ENCODE results near the gene CDH4.

The CDH4 gene

DNA sequence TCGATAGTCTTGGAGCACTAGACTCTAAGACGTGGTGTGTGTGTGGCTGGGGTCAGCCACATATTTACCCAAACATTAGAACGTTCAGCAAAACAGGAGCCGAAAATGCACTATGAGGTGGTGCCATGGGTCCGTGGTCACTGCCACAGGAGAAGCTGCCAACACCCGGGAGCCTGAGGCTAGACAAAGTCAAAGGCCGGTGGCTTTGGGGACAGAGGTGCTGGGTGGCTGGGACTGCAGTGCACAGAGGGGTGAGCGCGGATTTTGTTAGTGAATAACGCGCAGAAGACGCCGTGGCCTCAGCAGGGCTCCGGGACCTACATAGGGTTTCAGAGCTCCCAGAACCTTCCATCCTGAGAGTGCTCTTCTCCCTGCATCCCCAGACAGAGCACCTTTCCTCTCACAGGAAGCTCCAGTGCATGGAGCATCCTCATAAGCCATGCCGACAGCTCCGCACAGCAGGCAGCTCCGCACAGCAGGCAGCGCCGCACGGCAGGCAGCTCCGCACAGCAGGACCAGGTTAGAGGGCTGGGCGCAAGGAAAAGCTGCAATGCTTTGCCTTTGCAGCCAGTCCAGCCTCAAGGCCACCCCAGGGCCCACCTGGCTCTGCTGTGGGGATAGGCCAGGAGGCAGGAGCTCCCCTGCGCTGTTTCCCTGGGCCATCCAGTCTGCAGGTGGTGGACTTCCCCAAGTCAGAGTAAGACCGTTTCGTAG lies 509.5 kb downstream of the CDH4 start:
- Histone ChIP-seq H3K4me1 (ENCODE audit: insufficient read depth, low read length) (no peaks in the 10 kb centered on the region), H3K4me3 (ENCODE audit: low read depth in 1 of 2, low read length in 2 of 2) (no peak overlapping the region), H3K27ac (ENCODE audit: low read depth, low read length) (no peak overlapping the region), H3K36me3 (ENCODE audit: insufficient read depth, low read length) (no peaks in the 10 kb centered on the region), H3K9me3 (ENCODE audit: low read length) (no peaks in the 10 kb centered on the region), H3K27me3 (ENCODE audit: control insufficient read depth in 1 of 2, insufficient read depth in 2 of 2, low read length in 2 of 2) (peaks cover 0 to 10% of the 10 kb centered on the region in 2 donors), H3K9ac (ENCODE audit: low read length) (no peak overlapping the region)

DNA sequence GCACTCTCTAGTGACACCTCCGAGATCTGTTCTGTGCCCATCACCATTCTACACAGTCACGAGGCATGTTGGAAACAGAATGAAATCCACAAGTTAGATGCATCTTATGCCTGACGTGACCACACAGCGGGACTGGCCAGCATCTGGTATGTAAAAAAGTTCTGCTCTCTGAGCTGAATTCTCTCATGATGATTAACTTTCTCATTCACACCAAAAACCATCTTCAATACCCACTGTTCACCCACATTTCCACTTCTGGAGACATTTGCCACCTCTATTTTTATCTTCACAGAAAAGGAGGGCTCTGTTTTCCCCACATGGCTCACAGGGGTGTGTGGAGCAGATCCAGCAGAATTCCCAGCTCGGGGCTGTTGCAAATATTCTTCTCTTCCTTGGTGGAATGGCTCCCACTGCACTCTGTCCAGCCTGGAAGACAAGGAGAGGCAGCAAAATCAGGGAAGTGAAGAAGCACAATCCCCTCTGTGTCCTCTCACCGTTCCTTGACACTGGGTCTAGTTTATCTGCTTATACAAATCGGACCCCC lies 510.2 kb downstream of the CDH4 start:
- H3K27me3 ChIP-seq (ENCODE audit: control insufficient read depth in 1 of 2, insufficient read depth in 2 of 2, low read length in 2 of 2), result peaks cover 0 to 10% of the 10 kb centered on the region in 2 donors
- no peaks in the 10 kb centered on the region for H3K4me1 ChIP-seq (ENCODE audit: insufficient read depth, low read length)
- H3K4me3 ChIP-seq (ENCODE audit: low read depth in 1 of 2, low read length in 2 of 2), result no peak overlapping the region
- no peaks in the 10 kb centered on the region for H3K9me3 ChIP-seq (ENCODE audit: low read length)
- H3K36me3 ChIP-seq (ENCODE audit: insufficient read depth, low read length), result no peaks in the 10 kb centered on the region
- no peak overlapping the region for H3K27ac ChIP-seq (ENCODE audit: low read depth, low read length)
- H3K9ac ChIP-seq (ENCODE audit: low read length), result no peak overlapping the region

DNA sequence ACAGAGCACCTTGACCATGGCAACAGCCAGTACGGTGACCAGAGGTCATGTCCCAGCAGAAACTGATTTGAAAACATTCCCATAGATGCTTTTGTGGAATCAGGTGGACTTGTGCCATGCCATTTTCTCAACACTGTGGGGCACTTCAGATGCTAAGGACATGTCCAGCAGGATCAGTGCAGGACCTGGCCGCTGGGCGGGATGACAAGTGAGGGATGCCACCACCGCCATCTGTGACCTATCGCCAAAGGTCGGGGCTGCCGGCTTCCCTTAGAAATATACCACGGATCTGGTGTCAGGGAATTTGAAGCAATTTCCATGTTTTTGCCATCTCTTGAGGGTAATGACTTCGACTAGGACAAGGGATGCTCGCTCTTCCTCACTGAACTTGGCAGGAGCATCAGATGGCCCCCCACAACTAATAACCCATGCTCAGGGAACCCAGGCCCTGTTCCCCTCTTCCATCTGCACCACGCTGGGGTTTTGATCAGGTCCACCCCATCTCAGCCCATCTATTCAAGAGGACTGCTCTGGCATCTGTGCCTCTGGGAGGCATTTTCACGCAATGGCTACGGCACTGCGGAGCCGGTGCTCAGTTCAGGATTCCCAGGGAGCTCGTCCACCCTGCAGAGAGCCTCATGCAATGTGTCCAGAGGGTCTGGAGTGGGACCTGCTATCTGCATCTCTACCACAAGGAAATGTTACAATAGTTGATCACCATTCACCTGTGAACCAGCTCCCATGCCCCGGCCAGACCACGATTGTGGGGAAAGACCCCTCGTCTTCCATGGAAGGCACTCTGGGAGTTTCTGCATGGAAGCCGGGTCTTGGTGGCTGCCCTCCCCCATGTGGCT lies 511.1 kb downstream of the CDH4 start:
- Histone ChIP-seq H3K36me3 (ENCODE audit: insufficient read depth, low read length) (no peaks in the 10 kb centered on the region), H3K9me3 (ENCODE audit: low read length) (no peaks in the 10 kb centered on the region), H3K9ac (ENCODE audit: low read length) (no peak overlapping the region), H3K27ac (ENCODE audit: low read depth, low read length) (no peak overlapping the region), H3K27me3 (ENCODE audit: control insufficient read depth in 1 of 2, insufficient read depth in 2 of 2, low read length in 2 of 2) (peaks cover 0 to 10% of the 10 kb centered on the region in 2 donors), H3K4me3 (ENCODE audit: low read depth in 1 of 2, low read length in 2 of 2) (no peak overlapping the region), H3K4me1 (ENCODE audit: insufficient read depth, low read length) (no peaks in the 10 kb centered on the region)

DNA sequence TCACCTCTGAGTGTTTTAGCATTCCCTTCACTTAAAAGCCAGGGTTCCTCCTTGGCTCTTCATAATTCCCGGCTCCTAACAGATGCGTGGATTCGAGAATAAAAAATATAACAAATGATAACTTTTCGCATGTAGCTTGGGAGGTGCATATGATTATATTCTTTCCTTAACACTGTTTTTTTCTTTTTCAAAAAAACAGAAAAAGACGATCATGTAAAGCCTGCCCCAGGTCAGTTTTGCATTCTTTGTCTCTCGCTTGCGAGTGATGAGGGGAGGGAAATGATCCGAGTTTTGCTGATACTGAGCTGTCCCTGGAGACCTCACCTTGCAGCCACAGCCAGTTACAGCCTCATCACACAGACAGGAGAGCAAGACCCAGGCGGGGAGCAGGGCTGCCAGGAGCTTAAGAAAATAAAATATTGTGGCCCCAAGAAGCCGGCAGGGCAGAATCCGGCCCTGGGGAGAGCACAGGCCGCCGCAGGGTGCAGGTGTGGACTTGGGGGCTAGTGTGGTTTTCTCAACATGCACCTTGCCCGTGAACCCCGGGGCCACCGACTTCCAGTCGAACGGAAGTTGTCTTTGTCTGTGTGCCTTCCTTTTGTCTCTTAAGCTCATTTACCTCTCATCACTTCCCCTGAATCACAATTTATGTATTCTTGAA lies 511.8 kb downstream of the CDH4 start:
- H3K4me1 ChIP-seq (ENCODE audit: insufficient read depth, low read length), result no peaks in the 10 kb centered on the region
- no peak overlapping the region for H3K9ac ChIP-seq (ENCODE audit: low read length)
- no peaks in the 10 kb centered on the region for H3K9me3 ChIP-seq (ENCODE audit: low read length)
- H3K4me3 ChIP-seq (ENCODE audit: low read depth in 1 of 2, low read length in 2 of 2), result no peak overlapping the region
- peaks cover 0 to 10% of the 10 kb centered on the region in 2 donors for H3K27me3 ChIP-seq (ENCODE audit: control insufficient read depth in 1 of 2, insufficient read depth in 2 of 2, low read length in 2 of 2)
- H3K27ac ChIP-seq (ENCODE audit: low read depth, low read length), result no peak overlapping the region
- no peaks in the 10 kb centered on the region for H3K36me3 ChIP-seq (ENCODE audit: insufficient read depth, low read length)

DNA sequence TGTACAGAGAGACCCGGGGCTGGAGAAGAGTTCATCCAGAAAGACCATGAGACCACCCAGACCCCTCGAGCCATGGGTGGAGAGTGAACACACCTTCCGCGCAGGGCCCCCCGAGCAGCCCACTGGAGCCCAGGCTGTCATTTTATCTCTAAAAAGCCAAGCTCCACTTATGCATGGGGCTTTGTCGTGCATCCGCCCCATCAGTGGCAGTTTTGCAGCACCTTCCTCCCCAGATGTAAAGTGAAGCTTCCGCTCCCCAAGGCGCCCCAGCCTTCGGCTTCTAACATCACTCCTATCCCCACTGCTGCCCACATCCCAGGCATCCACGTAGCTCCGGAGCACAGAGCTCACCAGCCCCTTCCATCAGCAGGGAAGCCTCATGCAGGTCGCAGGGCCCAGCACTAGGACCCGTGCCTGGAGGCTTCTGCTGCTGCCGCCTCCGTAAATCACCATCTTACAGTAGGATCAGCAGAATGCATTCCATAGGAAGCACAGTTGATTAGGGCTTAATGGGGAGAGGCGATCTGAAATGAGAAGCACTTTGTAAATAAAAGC lies 512.5 kb downstream of the CDH4 start:
- Histone ChIP-seq H3K4me1 (ENCODE audit: insufficient read depth, low read length) (no peaks in the 10 kb centered on the region), H3K9ac (ENCODE audit: low read length) (no peak overlapping the region), H3K9me3 (ENCODE audit: low read length) (no peaks in the 10 kb centered on the region), H3K4me3 (ENCODE audit: low read depth in 1 of 2, low read length in 2 of 2) (no peak overlapping the region), H3K27me3 (ENCODE audit: control insufficient read depth in 1 of 2, insufficient read depth in 2 of 2, low read length in 2 of 2) (peaks cover 0 to 10% of the 10 kb centered on the region in 2 donors), H3K27ac (ENCODE audit: low read depth, low read length) (no peak overlapping the region), H3K36me3 (ENCODE audit: insufficient read depth, low read length) (no peaks in the 10 kb centered on the region)

DNA sequence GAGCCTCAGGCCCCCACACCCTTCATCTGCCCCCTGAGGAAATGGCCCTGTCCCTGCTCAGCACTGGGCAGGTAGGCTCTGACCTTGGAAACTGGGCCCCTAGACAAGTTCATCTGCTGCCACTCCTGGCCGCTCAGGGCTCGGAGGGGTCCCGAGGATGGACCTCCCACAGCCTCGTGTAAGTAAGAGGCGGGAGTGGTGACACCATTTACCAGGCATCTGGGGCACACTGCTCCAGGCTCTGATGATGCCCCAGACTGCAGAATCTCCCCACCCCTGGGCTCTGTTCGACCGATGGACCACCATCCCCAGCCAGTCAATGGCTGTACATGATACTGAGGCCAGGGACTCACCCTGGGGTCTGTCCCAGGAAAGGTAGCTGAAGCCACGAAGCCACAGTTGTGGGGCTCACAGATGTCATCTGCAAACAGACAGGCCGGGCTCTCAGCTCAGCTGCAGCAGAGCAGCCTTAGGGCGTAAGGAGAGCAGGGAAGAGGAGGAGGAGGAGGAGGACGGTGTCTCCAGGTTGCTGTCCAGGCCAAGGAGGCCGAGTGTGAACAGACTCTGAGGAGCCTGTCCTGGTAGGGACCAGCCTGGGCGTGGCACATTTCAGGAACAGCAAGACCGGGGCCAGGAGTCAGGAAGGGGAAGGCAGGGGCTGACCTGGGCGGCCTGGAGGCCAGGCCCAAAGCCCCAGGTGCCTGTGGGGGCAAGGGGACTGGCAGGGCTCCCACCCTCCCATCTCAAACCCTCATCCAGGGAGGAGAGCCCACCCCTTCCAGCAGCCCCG lies 513.2 kb downstream of the CDH4 start:
- peaks cover 0 to 10% of the 10 kb centered on the region in 2 donors for H3K27me3 ChIP-seq (ENCODE audit: control insufficient read depth in 1 of 2, insufficient read depth in 2 of 2, low read length in 2 of 2)
- no peaks in the 10 kb centered on the region for H3K4me1 ChIP-seq (ENCODE audit: insufficient read depth, low read length)
- H3K9me3 ChIP-seq (ENCODE audit: low read length), result no peaks in the 10 kb centered on the region
- no peaks in the 10 kb centered on the region for H3K36me3 ChIP-seq (ENCODE audit: insufficient read depth, low read length)
- no peak overlapping the region for H3K27ac ChIP-seq (ENCODE audit: low read depth, low read length)
- no peak overlapping the region for H3K4me3 ChIP-seq (ENCODE audit: low read depth in 1 of 2, low read length in 2 of 2)
- no peak overlapping the region for H3K9ac ChIP-seq (ENCODE audit: low read length)

DNA sequence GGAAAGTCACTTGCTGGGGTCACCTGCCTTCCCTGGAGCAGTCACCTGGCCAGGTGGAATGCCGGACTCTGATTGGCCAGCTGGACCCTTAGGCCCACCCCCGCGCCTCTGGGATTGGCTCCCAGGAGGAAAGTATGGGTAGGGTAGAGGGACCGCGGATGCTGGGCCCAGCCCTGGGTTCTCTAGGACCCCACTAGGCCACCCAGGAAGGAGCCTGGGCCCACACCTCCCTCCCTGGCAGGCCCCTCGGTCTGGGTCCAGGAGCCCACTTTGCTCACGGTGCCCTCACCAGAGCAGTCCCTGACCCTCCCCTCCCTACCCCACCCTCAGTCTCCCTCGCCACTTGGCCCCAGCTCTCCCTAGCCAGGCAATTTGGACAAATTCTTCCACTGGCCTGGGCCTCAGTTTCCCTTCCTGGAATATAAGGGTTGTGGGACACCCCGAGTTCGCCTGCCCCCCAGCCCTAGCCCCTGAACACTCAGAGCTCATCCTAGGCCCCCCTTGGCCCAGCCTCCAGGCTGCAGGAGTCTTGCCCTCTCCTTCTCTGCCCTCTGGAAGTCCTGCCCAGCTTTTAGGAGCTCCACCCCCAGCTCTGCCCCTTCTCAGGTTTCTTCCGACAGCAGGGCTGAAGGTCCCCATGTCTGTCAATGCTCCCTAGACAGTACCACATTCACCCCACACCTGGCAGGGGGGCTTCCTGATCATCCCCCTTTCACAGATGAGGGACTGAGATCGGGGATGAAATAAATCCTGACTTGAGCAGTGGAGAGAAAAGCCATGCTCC lies 514.0 kb downstream of the CDH4 start:
- H3K9me3 ChIP-seq (ENCODE audit: low read length), result no peaks in the 10 kb centered on the region
- no peaks in the 10 kb centered on the region for H3K36me3 ChIP-seq (ENCODE audit: insufficient read depth, low read length)
- no peak overlapping the region for H3K9ac ChIP-seq (ENCODE audit: low read length)
- no peak overlapping the region for H3K4me3 ChIP-seq (ENCODE audit: low read depth in 1 of 2, low read length in 2 of 2)
- peaks cover 0 to 10% of the 10 kb centered on the region in 2 donors for H3K27me3 ChIP-seq (ENCODE audit: control insufficient read depth in 1 of 2, insufficient read depth in 2 of 2, low read length in 2 of 2)
- H3K27ac ChIP-seq (ENCODE audit: low read depth, low read length), result no peak overlapping the region
- no peaks in the 10 kb centered on the region for H3K4me1 ChIP-seq (ENCODE audit: insufficient read depth, low read length)

DNA sequence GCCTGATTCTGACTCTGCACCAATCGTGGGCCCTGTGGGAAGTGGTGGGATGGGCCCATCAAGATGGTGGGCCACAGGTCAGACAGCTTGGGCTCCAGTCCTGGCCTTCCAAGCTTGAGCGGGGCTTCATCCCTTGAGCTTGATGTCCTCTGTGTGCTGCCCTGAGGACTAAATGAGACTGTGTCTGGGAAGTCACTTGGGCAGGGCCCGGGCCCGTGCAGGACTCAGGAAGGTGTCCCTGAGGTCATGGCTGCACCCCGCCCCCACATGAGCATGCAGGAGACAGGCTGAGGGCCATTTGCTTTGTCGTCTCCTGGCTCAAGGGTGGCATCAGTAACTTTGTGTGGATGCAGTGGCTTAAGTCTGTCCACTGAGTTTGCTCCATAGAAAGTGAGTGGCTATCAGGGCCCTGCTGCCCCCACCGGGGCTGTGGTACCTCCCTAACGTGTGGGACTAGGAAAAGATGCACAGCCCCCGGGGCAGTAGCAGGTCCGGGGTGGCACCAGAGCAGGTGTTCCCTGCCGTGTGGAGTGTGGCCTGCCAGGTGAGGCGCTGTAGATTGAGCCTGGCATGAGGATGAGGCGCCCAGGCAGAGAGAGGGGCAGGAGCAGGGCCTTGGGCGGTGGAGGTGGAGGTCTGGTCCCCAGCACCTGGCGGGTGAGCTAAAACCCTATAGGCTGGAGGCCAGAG lies 515.0 kb downstream of the CDH4 start:
- peaks cover 0 to 10% of the 10 kb centered on the region in 2 donors for H3K27me3 ChIP-seq (ENCODE audit: control insufficient read depth in 1 of 2, insufficient read depth in 2 of 2, low read length in 2 of 2)
- H3K4me1 ChIP-seq (ENCODE audit: insufficient read depth, low read length), result no peaks in the 10 kb centered on the region
- no peak overlapping the region for H3K27ac ChIP-seq (ENCODE audit: low read depth, low read length)
- no peaks in the 10 kb centered on the region for H3K36me3 ChIP-seq (ENCODE audit: insufficient read depth, low read length)
- no peak overlapping the region for H3K4me3 ChIP-seq (ENCODE audit: low read depth in 1 of 2, low read length in 2 of 2)
- H3K9ac ChIP-seq (ENCODE audit: low read length), result no peak overlapping the region
- H3K9me3 ChIP-seq (ENCODE audit: low read length), result no peaks in the 10 kb centered on the region

DNA sequence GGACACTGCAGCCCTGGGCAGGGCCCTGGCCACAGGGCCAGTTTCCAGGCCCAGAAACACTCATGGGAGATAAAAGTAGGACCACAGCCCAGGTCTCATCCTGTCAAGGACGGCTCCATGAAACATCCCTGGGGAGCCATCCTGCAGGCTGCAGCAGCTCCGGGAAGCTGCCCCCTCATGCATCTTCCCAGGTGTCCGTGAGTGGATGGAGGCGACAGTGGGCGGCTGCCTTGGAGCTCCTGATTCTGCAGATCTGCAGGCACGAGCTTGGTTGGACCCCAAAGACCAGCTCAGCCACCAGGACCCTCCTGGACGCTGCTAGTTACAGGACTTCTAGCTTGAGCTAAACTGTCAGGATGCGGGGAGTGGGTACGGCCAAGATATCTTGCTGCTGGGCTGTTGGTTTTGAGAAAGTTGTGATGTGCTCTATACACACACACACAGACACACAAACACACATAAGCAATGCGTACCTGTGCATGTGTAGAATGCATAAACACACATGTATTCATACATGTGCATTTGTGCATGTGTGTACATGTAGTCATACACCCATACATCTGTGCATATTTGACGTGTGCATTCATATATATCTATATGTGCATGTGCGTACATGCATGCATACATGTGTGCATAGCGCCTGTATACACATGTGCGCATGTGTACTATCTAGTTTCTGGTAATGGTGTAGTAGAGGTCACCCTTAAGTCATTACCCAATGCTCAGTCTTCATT lies 515.9 kb downstream of the CDH4 start:
- no peaks in the 10 kb centered on the region for H3K36me3 ChIP-seq (ENCODE audit: insufficient read depth, low read length)
- H3K9me3 ChIP-seq (ENCODE audit: low read length), result no peaks in the 10 kb centered on the region
- no peak overlapping the region for H3K4me3 ChIP-seq (ENCODE audit: low read depth in 1 of 2, low read length in 2 of 2)
- H3K4me1 ChIP-seq (ENCODE audit: insufficient read depth, low read length), result no peaks in the 10 kb centered on the region
- H3K27me3 ChIP-seq (ENCODE audit: control insufficient read depth in 1 of 2, insufficient read depth in 2 of 2, low read length in 2 of 2), result peaks cover 0 to 10% of the 10 kb centered on the region in 2 donors
- H3K27ac ChIP-seq (ENCODE audit: low read depth, low read length), result no peak overlapping the region
- no peak overlapping the region for H3K9ac ChIP-seq (ENCODE audit: low read length)
